SH-SY5Y (cell line): ENCODE results near the gene APEX2.

Experiments used
- GATA2 ChIP-seq: IDR thresholded peaks from 2 replicates; pipeline ENCODE4 v1.6.1; 2011; ENCODE audit warnings: mild to moderate bottlenecking, low read depth, low read length
- GATA3 ChIP-seq: IDR thresholded peaks from 2 replicates; pipeline ENCODE4 v1.6.1; 2011; ENCODE audit warnings: low read depth, mild to moderate bottlenecking, low read length, moderate library complexity

GRCh38 chrX:54999717-55000598 lies at the start of gene APEX2:
- TF ChIP-seq GATA2 (no peak; the same call in 1 of the 2 replicates), GATA3 (no peak)
